Bronchial epithelial cell (primary cell): ENCODE measurements around the gene DPP3. TPM values are rescaled to one million over a fixed set of nuclear protein-coding genes. Genes with fewer than 3 reads are reported as not detected.
A peak's percentile ranks its signal among the peaks of the same experiment; 100 is the strongest.

Experiments
- DNase-seq: peaks from one replicate; pipeline ENCODE4 v3.0.0-alpha.2; 2010; ENCODE audit warnings: low read depth
- FAIRE-seq: peaks from 2 replicates; lab custom pipeline; 2011; peaks lifted over from hg19 to GRCh38; lab: Jason Lieb, UNC
- H3K27me3 ChIP-seq: 2 replicates; pipeline ENCODE4 v1.5.1; 2011; ENCODE audit warnings: low read length; ENCODE audit not compliant: control insufficient read depth, insufficient read depth
- H3K36me3 ChIP-seq: 2 replicates; pipeline ENCODE4 v1.5.1; 2011; ENCODE audit warnings: low read length; ENCODE audit not compliant: control insufficient read depth, insufficient read depth
- H3K4me3 ChIP-seq: 2 replicates; pipeline ENCODE4 v1.5.1; 2011; ENCODE audit warnings: mild to moderate bottlenecking, low read depth, low read length, control low read depth
- total RNA-seq: library from RNA; depleted of rRNA; stranded (reverse); fragments of >200 nt; gene quantifications from 2 replicates; pipeline ENCODE4 v1.2.1, GENCODE V29; 2014
- TF ChIP-seq, protein P1 (sequence below): IDR thresholded peaks from 2 replicates; pipeline ENCODE4 v1.5.1; 2011; ENCODE audit warnings: mild to moderate bottlenecking, moderate library complexity, low read length, control low read depth, inconsistent platforms; ENCODE audit not compliant: insufficient read depth, severe bottlenecking

DPP3 gene
- total RNA-seq, 1 donor from 2014 or later = 45.0 TPM

DNA sequence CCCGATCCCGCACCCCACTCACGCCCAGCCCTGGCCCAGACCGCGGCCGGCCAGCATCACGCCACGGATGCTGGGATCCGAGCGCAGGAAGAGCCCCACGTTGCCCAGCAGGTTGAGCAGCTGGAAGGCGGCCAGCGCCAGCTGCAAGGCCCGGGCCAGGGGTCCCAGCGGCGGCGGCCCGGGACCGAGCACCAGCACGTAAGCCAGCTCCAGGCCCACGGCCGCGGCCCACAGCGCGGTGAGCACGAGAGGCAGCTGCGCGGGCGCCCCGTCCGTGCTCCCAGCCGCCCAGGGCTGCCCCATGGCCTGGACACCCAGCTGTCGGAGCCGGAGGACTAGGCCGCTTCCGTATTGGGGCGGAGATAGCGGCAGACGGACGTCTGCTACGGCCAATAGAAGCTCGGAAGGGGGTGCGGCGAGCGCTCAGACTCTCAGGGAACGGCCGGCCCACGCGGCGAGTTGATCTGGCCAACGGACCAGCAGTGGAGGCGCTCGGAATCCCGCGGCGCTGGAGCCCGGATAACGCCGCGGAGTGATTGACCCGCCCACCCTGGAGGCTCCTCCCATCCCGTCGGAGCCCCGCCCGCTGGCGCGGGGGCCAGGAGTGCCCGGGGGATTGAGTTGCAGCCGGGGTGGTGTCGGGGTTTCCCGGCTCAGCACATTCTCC is 65.6 kb downstream of the DPP3 start, which contains the start of gene ZDHHC24:
TSS of gene ZDHHC24 (minus strand) at position 348 of the 667 bp plus-strand sequence. CDS start at position 303, 45 bp downstream.
- peaks cover 15% of the 10 kb centered on the region for H3K36me3 ChIP-seq
- peak within 1 kb of the TSS; percentile 87 for H3K4me3 ChIP-seq
- peaks cover 5% of the 10 kb centered on the region for H3K27me3 ChIP-seq
- TF ChIP-seq, protein P1, sequence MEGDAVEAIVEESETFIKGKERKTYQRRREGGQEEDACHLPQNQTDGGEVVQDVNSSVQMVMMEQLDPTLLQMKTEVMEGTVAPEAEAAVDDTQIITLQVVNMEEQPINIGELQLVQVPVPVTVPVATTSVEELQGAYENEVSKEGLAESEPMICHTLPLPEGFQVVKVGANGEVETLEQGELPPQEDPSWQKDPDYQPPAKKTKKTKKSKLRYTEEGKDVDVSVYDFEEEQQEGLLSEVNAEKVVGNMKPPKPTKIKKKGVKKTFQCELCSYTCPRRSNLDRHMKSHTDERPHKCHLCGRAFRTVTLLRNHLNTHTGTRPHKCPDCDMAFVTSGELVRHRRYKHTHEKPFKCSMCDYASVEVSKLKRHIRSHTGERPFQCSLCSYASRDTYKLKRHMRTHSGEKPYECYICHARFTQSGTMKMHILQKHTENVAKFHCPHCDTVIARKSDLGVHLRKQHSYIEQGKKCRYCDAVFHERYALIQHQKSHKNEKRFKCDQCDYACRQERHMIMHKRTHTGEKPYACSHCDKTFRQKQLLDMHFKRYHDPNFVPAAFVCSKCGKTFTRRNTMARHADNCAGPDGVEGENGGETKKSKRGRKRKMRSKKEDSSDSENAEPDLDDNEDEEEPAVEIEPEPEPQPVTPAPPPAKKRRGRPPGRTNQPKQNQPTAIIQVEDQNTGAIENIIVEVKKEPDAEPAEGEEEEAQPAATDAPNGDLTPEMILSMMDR = no peak
- peak; percentile 90 for DNase-seq
- FAIRE-seq = peak; percentile 23

DNA sequence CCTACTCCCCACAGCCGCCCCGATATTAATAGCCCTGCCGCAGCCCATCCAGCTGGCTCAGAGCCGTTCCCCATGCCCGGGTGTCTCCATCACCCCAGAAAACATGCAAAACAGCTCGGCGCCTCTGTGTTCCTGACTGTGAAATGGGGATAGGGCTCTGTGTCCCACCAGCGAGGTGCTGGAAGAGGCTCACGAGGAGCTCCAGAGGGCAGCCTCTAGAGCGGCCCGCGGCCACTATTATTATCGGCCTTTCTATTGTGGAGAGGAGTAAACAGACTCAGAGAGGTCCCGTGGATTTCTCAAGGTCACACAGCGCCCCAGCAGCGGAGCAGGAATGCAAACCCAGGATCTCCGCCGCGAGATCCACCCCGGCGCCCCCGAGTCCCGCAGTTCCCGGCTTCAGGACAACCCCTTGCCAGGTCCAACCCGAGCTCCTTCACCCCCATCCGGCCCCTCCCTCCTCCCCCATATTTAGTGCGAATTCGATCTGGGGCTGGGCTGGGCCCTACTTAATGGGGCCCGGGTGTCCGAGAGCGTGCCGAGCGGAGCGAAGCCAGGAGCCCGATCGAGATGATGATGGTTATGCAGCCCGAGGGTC is 66.2 kb downstream of the DPP3 start, which contains the start of gene ACTN3:
TSS of gene ACTN3 (plus strand) at position 536 of the 598 bp plus-strand sequence. CDS start at position 571, 35 bp downstream.
- TF ChIP-seq, protein P1 = no peak
- peaks cover 5% of the 10 kb centered on the region for H3K27me3 ChIP-seq
- no peak for DNase-seq
- peak within 1 kb of the TSS; percentile 87 for H3K4me3 ChIP-seq
- FAIRE-seq = no peak
- peaks cover 13% of the 10 kb centered on the region for H3K36me3 ChIP-seq

DNA sequence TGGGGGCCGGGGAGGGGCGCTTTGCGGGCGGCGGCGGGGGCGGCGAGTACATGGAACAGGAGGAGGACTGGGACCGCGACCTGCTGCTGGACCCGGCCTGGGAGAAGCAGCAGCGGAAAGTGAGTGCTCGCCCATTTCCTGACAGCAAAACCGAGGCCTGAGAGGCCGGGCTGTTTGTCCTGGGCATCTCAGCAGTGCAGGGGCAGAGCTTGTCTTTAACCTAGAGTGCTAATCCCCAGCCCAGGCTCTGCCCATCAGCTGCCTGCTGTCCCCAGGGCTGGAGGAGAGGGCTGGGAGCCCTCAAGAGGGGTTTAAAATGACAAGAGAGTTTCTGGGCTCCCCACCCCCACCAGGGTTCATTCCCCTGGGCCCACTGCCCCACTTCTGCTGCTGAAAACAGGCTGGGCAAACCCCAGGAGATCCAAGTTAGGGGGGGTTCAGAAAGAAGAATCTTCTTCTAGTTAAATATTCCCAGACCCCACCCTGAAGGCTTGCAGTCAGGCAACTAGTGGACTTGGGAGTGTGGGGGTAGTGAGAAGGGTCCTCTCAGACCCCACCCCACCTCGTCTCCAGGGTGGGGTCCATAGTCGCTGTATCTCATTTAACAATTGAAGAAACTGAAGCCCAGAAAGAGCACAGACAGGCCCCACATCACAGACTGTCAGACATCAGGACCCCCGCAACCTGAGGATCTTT is 66.9 kb downstream of the DPP3 start:
- H3K27me3 ChIP-seq = peaks cover 5% of the 10 kb centered on the region
- H3K36me3 ChIP-seq = peaks cover 9% of the 10 kb centered on the region
- TF ChIP-seq, protein P1 = no peak
- H3K4me3 ChIP-seq = no peak overlapping the region
- DNase-seq (no peak), FAIRE-seq (no peak)

DNA sequence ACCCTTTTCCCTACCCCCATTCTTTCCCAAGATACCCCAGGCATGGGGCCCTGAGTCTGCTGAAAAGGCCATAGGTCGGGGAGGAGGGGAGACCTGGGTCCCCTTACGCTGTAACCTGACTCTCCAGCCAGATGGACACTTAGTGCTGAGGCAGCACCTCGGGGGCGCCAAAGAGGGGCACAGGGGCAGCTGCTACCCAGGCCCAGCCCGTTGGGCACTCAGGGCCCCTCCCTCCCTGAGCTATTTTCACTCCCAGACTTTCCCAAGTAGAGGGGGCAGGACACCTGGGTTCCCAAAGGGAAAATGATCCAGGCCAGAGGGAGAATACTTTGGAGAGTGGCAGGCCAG is 67.4 kb downstream of the DPP3 start:
- FAIRE-seq = no peak

DNA sequence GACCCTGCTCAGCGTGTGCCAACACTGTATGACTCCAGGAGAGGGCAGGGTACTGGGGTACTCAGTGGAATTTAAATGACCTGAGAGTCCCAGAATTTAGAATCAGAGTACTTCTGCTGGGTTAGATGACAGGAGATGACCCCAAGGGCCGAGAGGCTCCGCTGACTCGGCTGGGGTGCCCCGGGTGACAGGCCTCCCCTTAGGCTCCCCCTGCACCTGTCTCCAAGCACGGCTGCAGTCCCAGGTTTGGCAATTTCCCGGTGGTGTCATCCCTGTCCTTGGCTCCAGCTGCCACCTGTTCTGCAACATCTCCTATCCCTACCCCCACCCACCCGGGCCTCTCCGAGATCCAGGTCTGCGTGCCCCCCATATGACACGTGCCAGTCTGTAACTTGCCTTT is 67.8 kb downstream of the DPP3 start:
- H3K27me3 ChIP-seq = peaks cover 5% of the 10 kb centered on the region
- TF ChIP-seq, protein P1 = no peak
- DNase-seq = no peak
- H3K36me3 ChIP-seq = peaks cover 2% of the 10 kb centered on the region
- no peak for FAIRE-seq
- no peak overlapping the region for H3K4me3 ChIP-seq

More for the DNA sequence above, 67.4 kb downstream of the DPP3 start:
- Histone ChIP-seq H3K36me3 (peaks cover 6% of the 10 kb centered on the region), H3K27me3 (peaks cover 5% of the 10 kb centered on the region), H3K4me3 (no peak overlapping the region)
- TF ChIP-seq, protein P1 = no peak
- DNase-seq = no peak
